AG09309 (cell line): ENCODE data around the gene MAN2A1.
A peak's percentile ranks its signal among the peaks of the same experiment; 100 is the strongest.

Experiments used
- DNase-seq: peaks from one replicate; pipeline ENCODE4 v3.0.0-alpha.2; 2010; ENCODE audit warnings: low read depth
- H3K4me3 ChIP-seq: 2 replicates; pipeline ENCODE4 v1.5.1; 2011; ENCODE audit warnings: mild to moderate bottlenecking, low read depth, low read length, moderate library complexity; ENCODE audit not compliant: control insufficient read depth
- CTCF ChIP-seq: IDR thresholded peaks from 2 replicates; pipeline ENCODE4 v1.5.1; 2011; ENCODE audit warnings: mild to moderate bottlenecking, low read depth, low read length, inconsistent platforms; ENCODE audit not compliant: insufficient read depth, control insufficient read depth; ENCODE audit errors: missing control alignments

MAN2A1 gene

DNA sequence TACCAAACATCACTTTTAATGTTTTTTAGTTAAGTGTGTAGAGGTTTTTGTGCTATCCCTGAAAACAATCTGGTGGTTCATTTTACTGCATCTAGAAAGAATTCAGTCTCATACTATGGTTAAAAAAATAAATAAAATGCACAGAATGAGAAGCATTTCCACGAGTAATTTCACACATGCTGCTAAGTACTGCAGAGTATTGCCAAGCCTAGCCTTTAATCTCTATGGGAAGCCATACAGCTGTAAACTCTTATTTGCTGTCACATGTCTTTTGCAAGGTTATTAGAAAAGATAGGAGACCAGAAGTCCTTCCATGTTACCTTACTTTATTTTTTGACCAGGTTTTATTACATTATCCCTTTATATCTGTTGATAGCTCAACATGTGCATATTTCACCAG, 37.6 kb upstream of the MAN2A1 start:
- no peak for DNase-seq
- TF ChIP-seq CTCF: no peak
- no peak overlapping the region for H3K4me3 ChIP-seq

GRCh38 chr5:109653042-109653441, 36.7 kb upstream of the MAN2A1 start:
- TF ChIP-seq CTCF: no peak

GRCh38 chr5:109653561-109654239, 36.0 kb upstream of the MAN2A1 start:
- DNase-seq: no peak
- TF ChIP-seq CTCF: no peak
- H3K4me3 ChIP-seq: no peak overlapping the region

More at GRCh38 chr5:109653042-109653441, 36.7 kb upstream of the MAN2A1 start:
- no peak overlapping the region for H3K4me3 ChIP-seq
- no peak for DNase-seq

DNA sequence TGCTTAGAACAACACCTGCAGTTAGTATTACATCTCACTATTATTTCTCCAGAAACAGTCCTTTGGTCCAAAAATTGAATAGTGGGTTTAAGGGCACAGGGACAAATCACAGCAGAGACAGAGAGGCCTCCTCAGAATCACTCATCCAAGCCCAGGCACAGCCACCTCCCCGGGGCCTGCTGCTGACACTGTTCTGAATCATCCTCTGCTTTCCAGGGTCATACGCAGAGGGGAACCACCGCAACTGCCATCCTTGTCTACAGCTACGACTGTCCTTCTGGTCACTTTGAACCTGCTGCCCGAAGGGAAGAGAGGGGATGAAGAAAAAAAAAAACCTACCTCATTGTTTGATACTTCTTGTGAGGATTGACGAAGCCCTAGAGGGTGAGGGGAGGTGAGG, 35.3 kb upstream of the MAN2A1 start:
- no peak for DNase-seq
- H3K4me3 ChIP-seq: no peak overlapping the region

DNA sequence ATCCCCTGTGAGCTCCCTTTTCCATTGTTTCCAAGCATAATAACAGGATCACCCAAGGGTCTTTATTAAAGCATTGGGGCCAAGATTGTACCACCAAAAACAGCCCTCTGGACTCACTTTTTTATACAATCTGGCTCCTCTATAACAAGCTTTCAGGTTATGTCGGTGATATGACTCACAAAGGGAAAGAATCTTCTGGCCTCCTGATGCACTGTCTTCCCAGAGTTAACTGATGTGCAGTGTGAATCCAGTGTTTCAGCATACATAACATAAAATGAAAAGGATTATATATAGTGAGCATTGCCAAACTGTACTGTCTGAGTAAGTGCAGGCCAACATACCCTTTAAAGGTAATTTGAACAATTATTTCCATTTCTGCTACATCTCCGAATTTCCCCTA, 33.9 kb upstream of the MAN2A1 start:
- no peak for DNase-seq
- TF ChIP-seq CTCF: no peak
- no peak overlapping the region for H3K4me3 ChIP-seq

More for the DNA sequence above, 35.3 kb upstream of the MAN2A1 start:
- no peak for TF ChIP-seq CTCF

DNA sequence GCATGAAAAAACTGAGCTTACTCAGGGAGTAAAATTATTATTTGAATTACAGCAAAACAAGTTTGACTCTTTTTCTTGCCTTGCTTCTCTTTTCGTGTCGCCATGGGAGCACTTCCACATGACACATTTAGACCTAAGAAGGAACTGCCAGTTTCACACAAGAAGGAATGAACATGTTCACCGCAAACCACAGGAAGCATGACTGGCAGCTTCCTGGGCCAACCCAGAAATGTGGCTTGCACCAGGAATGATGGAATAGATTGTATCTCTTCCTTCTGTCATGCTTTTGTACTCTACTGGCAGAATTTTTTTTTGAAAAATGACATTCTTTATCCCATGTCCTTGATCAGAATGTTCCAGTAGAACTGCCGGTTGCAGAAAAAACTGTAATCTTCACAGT, 32.9 kb upstream of the MAN2A1 start:
- TF ChIP-seq CTCF: no peak
- peak; percentile 74 for DNase-seq
- no peak overlapping the region for H3K4me3 ChIP-seq
